ENCODE results near the gene USP50.
A peak's percentile ranks its signal among the peaks of the same experiment; 100 is the strongest.
"Not testable (repeated sequence)": the region's sequence is repeated elsewhere in the genome, so short reads cannot be mapped to it uniquely, and the experiment has no call there.

Gene USP50

DNA sequence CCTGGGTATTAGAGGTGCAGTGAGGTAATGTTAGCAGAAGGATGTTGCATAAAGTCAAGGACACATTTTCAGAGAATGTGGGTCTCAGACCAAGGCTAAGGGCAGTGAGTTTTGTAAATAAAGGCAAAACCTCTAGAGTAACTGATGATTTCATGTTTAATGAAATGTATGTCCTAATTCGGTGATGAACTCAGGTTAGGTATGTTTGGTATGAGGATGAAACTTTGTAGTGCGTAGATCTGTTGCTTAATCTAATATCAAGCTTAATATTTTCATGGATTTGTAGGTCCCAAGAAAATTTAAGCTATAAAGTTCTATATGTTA, 3.6 kb downstream of the USP50 start:
- DNase-seq (ENCODE audit: extremely low read depth, low read depth): no peak
- TF ChIP-seq, protein P1, sequence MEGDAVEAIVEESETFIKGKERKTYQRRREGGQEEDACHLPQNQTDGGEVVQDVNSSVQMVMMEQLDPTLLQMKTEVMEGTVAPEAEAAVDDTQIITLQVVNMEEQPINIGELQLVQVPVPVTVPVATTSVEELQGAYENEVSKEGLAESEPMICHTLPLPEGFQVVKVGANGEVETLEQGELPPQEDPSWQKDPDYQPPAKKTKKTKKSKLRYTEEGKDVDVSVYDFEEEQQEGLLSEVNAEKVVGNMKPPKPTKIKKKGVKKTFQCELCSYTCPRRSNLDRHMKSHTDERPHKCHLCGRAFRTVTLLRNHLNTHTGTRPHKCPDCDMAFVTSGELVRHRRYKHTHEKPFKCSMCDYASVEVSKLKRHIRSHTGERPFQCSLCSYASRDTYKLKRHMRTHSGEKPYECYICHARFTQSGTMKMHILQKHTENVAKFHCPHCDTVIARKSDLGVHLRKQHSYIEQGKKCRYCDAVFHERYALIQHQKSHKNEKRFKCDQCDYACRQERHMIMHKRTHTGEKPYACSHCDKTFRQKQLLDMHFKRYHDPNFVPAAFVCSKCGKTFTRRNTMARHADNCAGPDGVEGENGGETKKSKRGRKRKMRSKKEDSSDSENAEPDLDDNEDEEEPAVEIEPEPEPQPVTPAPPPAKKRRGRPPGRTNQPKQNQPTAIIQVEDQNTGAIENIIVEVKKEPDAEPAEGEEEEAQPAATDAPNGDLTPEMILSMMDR (IDR thresholded peaks at IDR 0.05; ENCODE audit: low read depth, low read length): no peak

DNA sequence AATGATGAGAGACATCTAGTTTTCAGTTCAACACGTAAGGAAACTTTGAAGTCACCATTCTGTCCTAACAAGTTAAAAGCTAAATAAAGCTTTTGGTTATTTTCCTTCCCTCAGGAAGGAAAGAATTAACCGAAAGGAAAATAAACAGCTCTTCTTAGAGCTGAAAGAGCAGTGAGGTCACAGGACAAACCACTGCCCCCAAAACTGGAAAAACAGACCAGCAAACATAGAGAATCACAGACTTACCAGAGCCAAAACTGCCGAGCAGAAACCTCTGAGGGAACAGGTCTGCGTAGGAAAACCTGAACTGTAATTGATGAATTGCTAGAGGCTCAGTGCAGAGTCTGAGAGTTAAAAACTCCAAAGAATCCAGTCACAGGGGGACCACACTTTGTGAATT, 14.7 kb downstream of the USP50 start:
- no peak for DNase-seq (ENCODE audit: extremely low read depth, low read depth)
- TF ChIP-seq, protein P1 (IDR thresholded peaks at IDR 0.05; ENCODE audit: low read depth, low read length): no peak

DNA sequence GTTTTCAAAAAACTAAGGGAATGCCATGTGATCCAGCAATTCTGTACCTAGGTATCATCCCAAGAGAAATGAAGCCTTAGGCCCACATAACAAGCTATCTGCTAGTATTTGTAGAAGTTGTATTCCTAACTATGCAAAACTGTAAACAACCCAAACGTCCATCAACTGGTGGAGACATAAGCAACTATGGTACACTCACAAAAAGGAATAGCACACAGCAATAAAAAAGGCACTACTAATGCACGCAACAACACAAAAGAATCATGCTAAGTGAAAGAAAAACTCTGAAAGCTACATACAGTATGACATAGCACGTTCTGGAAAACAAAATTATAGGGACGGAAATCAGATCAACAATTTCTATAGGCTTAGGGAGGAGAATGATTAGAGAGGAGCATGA, 15.3 kb downstream of the USP50 start:
- TF ChIP-seq, protein P1 (IDR thresholded peaks at IDR 0.05; ENCODE audit: low read depth, low read length): no peak

GRCh38 chr15:50523851-50524251, 22.6 kb downstream of the USP50 start:
- DNase-seq (ENCODE audit: extremely low read depth, low read depth): peak; percentile 45
- TF ChIP-seq, protein P1 (IDR thresholded peaks at IDR 0.05; ENCODE audit: low read depth, low read length): no peak

More for the DNA sequence above, 15.3 kb downstream of the USP50 start:
- no peak for DNase-seq (ENCODE audit: extremely low read depth, low read depth)

DNA sequence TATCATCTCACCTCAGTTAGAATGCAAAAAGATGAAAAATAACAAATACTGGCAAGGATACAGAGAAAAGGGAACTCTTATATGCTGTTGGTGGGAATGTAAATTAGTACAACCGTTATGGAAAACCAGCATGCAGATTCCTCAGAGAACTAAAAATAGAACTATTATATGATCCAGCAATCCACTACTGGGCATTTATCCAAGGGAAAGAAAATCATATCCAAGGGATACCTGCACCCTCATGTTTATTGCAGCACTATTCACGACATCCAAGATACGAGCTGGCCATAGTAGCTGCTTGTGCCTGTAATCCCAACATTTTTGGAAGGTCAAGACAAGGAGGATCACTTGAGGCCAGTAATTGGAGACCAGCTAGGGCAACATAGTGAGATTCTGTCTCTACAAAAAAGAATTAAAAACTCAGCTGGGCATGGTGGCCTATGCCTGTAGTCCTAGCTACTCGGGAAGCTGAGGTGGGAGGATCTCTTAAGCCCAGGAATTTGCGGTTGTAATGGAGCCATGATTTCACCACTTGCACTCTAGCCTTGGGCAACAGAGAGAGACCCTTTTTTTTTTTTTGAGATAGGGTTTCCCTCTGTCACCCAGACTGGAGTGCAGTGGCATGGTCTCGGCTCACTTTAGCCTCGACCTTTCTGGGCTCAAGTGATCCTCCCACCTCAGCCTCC, 26.6 kb downstream of the USP50 start:
- TF ChIP-seq, protein P1 (IDR thresholded peaks at IDR 0.05; ENCODE audit: low read depth, low read length): no peak
- DNase-seq (ENCODE audit: extremely low read depth, low read depth): no peak

GRCh38 chr15:50513001-50513400, 33.5 kb downstream of the USP50 start:
- TF ChIP-seq, protein P1 (IDR thresholded peaks at IDR 0.05; ENCODE audit: low read depth, low read length): no peak
- no peak for DNase-seq (ENCODE audit: extremely low read depth, low read depth)

GRCh38 chr15:50506121-50506520, 40.3 kb downstream of the USP50 start:
- DNase-seq (ENCODE audit: extremely low read depth, low read depth): no peak

GRCh38 chr15:50505656-50506055, 40.8 kb downstream of the USP50 start:
- not testable (repeated sequence) for DNase-seq (ENCODE audit: extremely low read depth, low read depth)

More at GRCh38 chr15:50506121-50506520, 40.3 kb downstream of the USP50 start:
- TF ChIP-seq, protein P1 (IDR thresholded peaks at IDR 0.05; ENCODE audit: low read depth, low read length): no peak

Data from AG09319 (cell line).